Measurements from ENCODE around the gene MAGI2. TPM values are rescaled to one million over a fixed set of nuclear protein-coding genes. Genes with fewer than 3 reads are reported as not detected.

MAGI2 gene
- total RNA-seq, 1 experiment from 2014 or later = 14.3 TPM

DNA sequence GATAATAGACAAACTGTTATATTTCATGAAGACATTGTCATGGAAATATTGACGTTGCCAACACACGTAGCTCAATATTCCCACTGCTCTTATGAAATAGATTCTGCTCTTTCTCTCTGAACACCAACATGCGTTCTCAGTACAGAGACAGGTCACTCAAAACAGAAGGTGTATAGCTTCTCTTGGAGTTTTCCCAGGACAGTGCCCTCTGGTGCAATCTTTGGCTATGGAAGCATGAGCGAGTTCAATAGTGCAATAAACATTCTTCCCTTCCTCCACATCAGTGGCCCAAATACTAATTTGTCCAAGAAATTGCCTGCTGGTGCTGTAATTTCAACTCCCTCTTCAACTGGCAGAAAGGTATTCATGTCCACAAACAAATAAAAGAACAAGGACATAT, 145.3 kb downstream of the MAGI2 start:
- Histone ChIP-seq H2BK5ac (ENCODE audit: insufficient read length, low read length) (no peak overlapping the region), H2BK20ac (ENCODE audit: low read depth, low read length, poor library complexity, severe bottlenecking) (no peak overlapping the region), H3K4me2 (ENCODE audit: insufficient read depth, insufficient read length, low read length) (no peak overlapping the region), H3K23me2 (ENCODE audit: insufficient read length, low read depth, low read length, poor library complexity, severe bottlenecking) (no peaks in the 10 kb centered on the region), H3K27me3 (ENCODE audit: insufficient read depth, low read length) (no peaks in the 10 kb centered on the region), H3K27ac (ENCODE audit: insufficient read length, low read depth, low read length) (no peak overlapping the region), H4K5ac (ENCODE audit: insufficient read length, low read depth, low read length) (no peak overlapping the region), H4K91ac (ENCODE audit: insufficient read length, low read depth, low read length) (no peak overlapping the region), H3K79me2 (ENCODE audit: insufficient read depth, low read length) (no peaks in the 10 kb centered on the region), H3K14ac (ENCODE audit: insufficient read depth, low read length) (no peak overlapping the region), H2BK120ac (ENCODE audit: low read depth, low read length, poor library complexity, severe bottlenecking) (no peak overlapping the region), H4K20me1 (ENCODE audit: control insufficient read depth, insufficient read depth, insufficient read length) (no peaks in the 10 kb centered on the region), H4K8ac (replicated peaks; ENCODE audit: insufficient read length, low read depth, low read length) (no peak overlapping the region), H2AK5ac (ENCODE audit: insufficient read length, low read length) (no peak overlapping the region), H2BK12ac (ENCODE audit: insufficient read length, low read depth, low read length) (no peak overlapping the region), H3T11ph (ENCODE audit: low read length) (no peak overlapping the region), H3K4me1 (ENCODE audit: insufficient read depth, low read length) (no peaks in the 10 kb centered on the region), H3K56ac (ENCODE audit: insufficient read length, low read depth, low read length) (no peak overlapping the region), H2AFZ (ENCODE audit: low read length) (no peak overlapping the region), H3K9ac (ENCODE audit: extremely low read depth, insufficient read length, low read length) (no peak overlapping the region), H3K9me3 (ENCODE audit: control insufficient read depth, low read depth, low read length) (no peaks in the 10 kb centered on the region), H3K79me1 (ENCODE audit: insufficient read depth, low read depth, low read length, poor library complexity, severe bottlenecking) (no peaks in the 10 kb centered on the region), H3K4ac (ENCODE audit: low read depth, low read length) (no peak overlapping the region), H3K18ac (ENCODE audit: insufficient read length, low read depth, low read length) (no peak overlapping the region), H2BK15ac (ENCODE audit: low read depth, low read length) (no peak overlapping the region), H3K23ac (ENCODE audit: insufficient read length, low read depth, low read length) (no peak overlapping the region)
- peak; percentile 35 for TF ChIP-seq CTCF (conservative IDR thresholded peaks at IDR 0.05)
- no CpG with 5 or more reads among the region's 4 CpGs for WGBS (ENCODE audit: extremely low coverage, insufficient read length, low lambda C conversion rate)
- DNase-seq = no peak
- H3K36me3 Mint-ChIP-seq (ENCODE audit: insufficient read depth in 1 of 3, low read depth in 3 of 3) = no peaks in the 10 kb centered on the region
- no peak overlapping the region for H3K4me3 Mint-ChIP-seq
- H3K4me1 Mint-ChIP-seq = no peaks in the 10 kb centered on the region
- no peaks in the 10 kb centered on the region for H3K9me3 Mint-ChIP-seq
- H3K27me3 Mint-ChIP-seq (ENCODE audit: low read depth) = no peaks in the 10 kb centered on the region
- H3K27ac Mint-ChIP-seq = no peak overlapping the region
